ENCODE results near the gene TP73.
A peak's percentile ranks its signal among the peaks of the same experiment; 100 is the strongest.

Gene TP73

GRCh38 chr1:3691421-3692204, 39.3 kb downstream of the TP73 start:
- DNase-seq = peak; percentile 42

- DNase-seq = no peak
These were observed 40.3 kb downstream of the TP73 start for GRCh38 chr1:3692598-3692997.

GRCh38 chr1:3693321-3693720, 41.0 kb downstream of the TP73 start:
- no peak for DNase-seq

GRCh38 chr1:3695326-3696217, 43.3 kb downstream of the TP73 start:
- no peak for DNase-seq

- no peak for DNase-seq
These were observed 44.4 kb downstream of the TP73 start for GRCh38 chr1:3696689-3697088.

GRCh38 chr1:3697104-3697503, 44.8 kb downstream of the TP73 start:
- no peak for DNase-seq

GRCh38 chr1:3697810-3698209, 45.5 kb downstream of the TP73 start:
- no peak for DNase-seq

- no peak for DNase-seq
These were observed 46.5 kb downstream of the TP73 start for GRCh38 chr1:3698660-3699408.

- DNase-seq = no peak
These were observed 47.3 kb downstream of the TP73 start for GRCh38 chr1:3699596-3699995.

GRCh38 chr1:3700631-3701030, 48.3 kb downstream of the TP73 start:
- no peak for DNase-seq

- DNase-seq = no peak
These were observed 50.2 kb downstream of the TP73 start for GRCh38 chr1:3702528-3702927.

- no peak for DNase-seq
These were observed 50.8 kb downstream of the TP73 start for GRCh38 chr1:3702990-3703728.

GRCh38 chr1:3703786-3704371, 51.6 kb downstream of the TP73 start:
- no peak for DNase-seq

GRCh38 chr1:3705341-3705950, 53.1 kb downstream of the TP73 start:
- no peak for DNase-seq

- no peak for DNase-seq
These were observed 54.5 kb downstream of the TP73 start for GRCh38 chr1:3706651-3707297.

GRCh38 chr1:3707298-3707938, 55.1 kb downstream of the TP73 start:
- no peak for DNase-seq

- DNase-seq = no peak
These were observed 55.6 kb downstream of the TP73 start for GRCh38 chr1:3707939-3708328.

- no peak for DNase-seq
These were observed 56.5 kb downstream of the TP73 start for GRCh38 chr1:3708791-3709190.

GRCh38 chr1:3710251-3710650, 57.9 kb downstream of the TP73 start:
- no peak for DNase-seq

GRCh38 chr1:3711381-3711779, 59.1 kb downstream of the TP73 start:
- no peak for DNase-seq

Data from NCI-H526 treated with DMSO at 0.1 percent for 48 hours (cell line).